Effector memory CD8-positive, alpha-beta T cell (primary cell): ENCODE measurements around the gene SYNGR1.
A peak's percentile ranks its signal among the peaks of the same experiment; 100 is the strongest.

ENCODE experiments used
- ATAC-seq: fragments of 150-1000 bp; cut with Tn5 transposase; replicated peaks from 2 replicates; pipeline ENCODE4 v1.10.0; 2021; ENCODE audit warnings: mild to moderate bottlenecking, moderate library complexity
- DNase-seq, 3 experiments: peaks; one replicate each; pipeline ENCODE4 v3.0.0; 2021
- H3K27ac Mint-ChIP-seq, 2 donors: one replicate each; pipeline ENCODE4 v1.8.0; 2022; ENCODE audit warnings: mild to moderate bottlenecking in 2 of 2, mixed read lengths in 2 of 2, moderate library complexity in 2 of 2
- H3K27me3 Mint-ChIP-seq, 2 donors: one replicate each; pipeline ENCODE4 v1.8.0; 2022; ENCODE audit warnings: mixed read lengths in 2 of 2
- H3K36me3 Mint-ChIP-seq: one replicate; pipeline ENCODE4 v1.8.0; 2022; ENCODE audit warnings: mild to moderate bottlenecking, moderate library complexity, mixed read lengths; ENCODE audit not compliant: insufficient read depth
- H3K4me1 Mint-ChIP-seq, 2 donors: one replicate each; pipeline ENCODE4 v1.8.0; 2022; ENCODE audit warnings: low read depth in 2 of 2, mixed read lengths in 2 of 2
- H3K4me3 Mint-ChIP-seq, 2 donors: one replicate each; pipeline ENCODE4 v1.8.0; 2022; ENCODE audit warnings: mild to moderate bottlenecking in 2 of 2, mixed read lengths in 2 of 2, moderate library complexity in 2 of 2
- H3K9me3 Mint-ChIP-seq, 2 donors: one replicate each; pipeline ENCODE4 v1.8.0; 2022; ENCODE audit warnings: mixed read lengths in 2 of 2

SYNGR1 gene

GRCh38 chr22:39379756-39380730 is 30.3 kb downstream of the SYNGR1 start:
- Mint-ChIP-seq H3K27me3 (peaks cover 14 to 31% of the 10 kb centered on the region in 2 donors), H3K4me3 (no peak overlapping the region), H3K4me1 (no peaks in the 10 kb centered on the region), H3K9me3 (no peaks in the 10 kb centered on the region), H3K27ac (no peak overlapping the region), H3K36me3 (peaks cover 9% of the 10 kb centered on the region)
- DNase-seq (no peak), ATAC-seq (no peak)

GRCh38 chr22:39381009-39381755 is 31.4 kb downstream of the SYNGR1 start:
- H3K27ac Mint-ChIP-seq, result no peak overlapping the region
- ATAC-seq (no peak), DNase-seq (no peak)
- H3K9me3 Mint-ChIP-seq, result no peaks in the 10 kb centered on the region
- H3K36me3 Mint-ChIP-seq, result peaks cover 9% of the 10 kb centered on the region
- peaks cover 2 to 23% of the 10 kb centered on the region in 2 donors for H3K27me3 Mint-ChIP-seq
- H3K4me1 Mint-ChIP-seq, result no peaks in the 10 kb centered on the region
- no peak overlapping the region for H3K4me3 Mint-ChIP-seq

- Mint-ChIP-seq H3K27me3 (peaks cover 0 to 16% of the 10 kb centered on the region in 2 donors), H3K9me3 (no peaks in the 10 kb centered on the region), H3K4me1 (peaks cover under 1 to 2% of the 10 kb centered on the region in 2 donors), H3K27ac (no peak overlapping the region), H3K4me3 (no peak overlapping the region), H3K36me3 (peaks cover 9% of the 10 kb centered on the region)
- no peak for DNase-seq
- ATAC-seq, result no peak
Observed at GRCh38 chr22:39381930-39382329, 32.1 kb downstream of the SYNGR1 start.

GRCh38 chr22:39382410-39382809 is 32.6 kb downstream of the SYNGR1 start:
- no peak for DNase-seq
- Mint-ChIP-seq H3K27me3 (peaks cover 0 to 11% of the 10 kb centered on the region in 2 donors), H3K4me1 (peaks cover 4 to 5% of the 10 kb centered on the region in 2 donors), H3K27ac (no peak overlapping the region), H3K36me3 (peaks cover 9% of the 10 kb centered on the region), H3K9me3 (no peaks in the 10 kb centered on the region), H3K4me3 (no peak overlapping the region)
- no peak for ATAC-seq

- DNase-seq (no peak), ATAC-seq (no peak)
- Mint-ChIP-seq H3K4me1 (peaks cover 5 to 9% of the 10 kb centered on the region in 2 donors), H3K27me3 (no peaks in the 10 kb centered on the region), H3K4me3 (no peak overlapping the region), H3K27ac (no peak overlapping the region), H3K9me3 (no peaks in the 10 kb centered on the region), H3K36me3 (peaks cover 14% of the 10 kb centered on the region)
Observed at GRCh38 chr22:39383841-39384625, 34.2 kb downstream of the SYNGR1 start.

GRCh38 chr22:39384750-39385480 is 35.1 kb downstream of the SYNGR1 start:
- H3K27me3 Mint-ChIP-seq, result no peaks in the 10 kb centered on the region
- no peaks in the 10 kb centered on the region for H3K9me3 Mint-ChIP-seq
- DNase-seq (no peak), ATAC-seq (no peak)
- H3K4me3 Mint-ChIP-seq, result no peak overlapping the region
- peaks cover 5 to 10% of the 10 kb centered on the region in 2 donors for H3K4me1 Mint-ChIP-seq
- H3K27ac Mint-ChIP-seq, result no peak overlapping the region
- peaks cover 17% of the 10 kb centered on the region for H3K36me3 Mint-ChIP-seq

- Mint-ChIP-seq H3K36me3 (peaks cover 11% of the 10 kb centered on the region), H3K4me3 (peak overlapping the region; percentile 77 to 84), H3K9me3 (no peaks in the 10 kb centered on the region), H3K27ac (peak overlapping the region; percentile 71 to 90), H3K4me1 (peaks cover 5 to 10% of the 10 kb centered on the region in 2 donors), H3K27me3 (no peaks in the 10 kb centered on the region)
- ATAC-seq, result peak; percentile 97
- peak; percentile 54 to 68 (median 66) for DNase-seq
Observed at GRCh38 chr22:39388261-39389011, 38.6 kb downstream of the SYNGR1 start.

GRCh38 chr22:39389420-39389819 is 39.6 kb downstream of the SYNGR1 start:
- H3K36me3 Mint-ChIP-seq, result peaks cover 11% of the 10 kb centered on the region
- peaks cover 5 to 10% of the 10 kb centered on the region in 2 donors for H3K4me1 Mint-ChIP-seq
- no peaks in the 10 kb centered on the region for H3K27me3 Mint-ChIP-seq
- no peak for DNase-seq
- peak overlapping the region; percentile 71 to 90 for H3K27ac Mint-ChIP-seq
- no peak for ATAC-seq
- peak overlapping the region in 1 of 2 donors; percentile 10 for H3K4me3 Mint-ChIP-seq
- no peaks in the 10 kb centered on the region for H3K9me3 Mint-ChIP-seq

GRCh38 chr22:39392341-39392948 is 42.7 kb downstream of the SYNGR1 start:
- no peaks in the 10 kb centered on the region for H3K9me3 Mint-ChIP-seq
- peaks cover 0 to 6% of the 10 kb centered on the region in 2 donors for H3K4me1 Mint-ChIP-seq
- ATAC-seq (no peak), DNase-seq (no peak)
- H3K4me3 Mint-ChIP-seq, result no peak overlapping the region
- H3K27me3 Mint-ChIP-seq, result no peaks in the 10 kb centered on the region
- peaks cover 8% of the 10 kb centered on the region for H3K36me3 Mint-ChIP-seq
- peak overlapping the region in 1 of 2 donors; percentile 62 for H3K27ac Mint-ChIP-seq

GRCh38 chr22:39395936-39396796 is 46.4 kb downstream of the SYNGR1 start:
- H3K36me3 Mint-ChIP-seq, result peaks cover 5% of the 10 kb centered on the region
- no peak overlapping the region for H3K27ac Mint-ChIP-seq

GRCh38 chr22:39396797-39397195 is 47.0 kb downstream of the SYNGR1 start:
- ATAC-seq (no peak), DNase-seq (no peak)
- Mint-ChIP-seq H3K9me3 (no peaks in the 10 kb centered on the region), H3K27me3 (no peaks in the 10 kb centered on the region), H3K4me3 (no peak overlapping the region), H3K27ac (no peak overlapping the region), H3K4me1 (peaks cover 8 to 9% of the 10 kb centered on the region in 2 donors), H3K36me3 (peaks cover 5% of the 10 kb centered on the region)

More at GRCh38 chr22:39395936-39396796, 46.4 kb downstream of the SYNGR1 start:
- Mint-ChIP-seq H3K4me1 (peaks cover 2% of the 10 kb centered on the region in 2 donors), H3K9me3 (no peaks in the 10 kb centered on the region), H3K27me3 (no peaks in the 10 kb centered on the region), H3K4me3 (no peak overlapping the region)
- DNase-seq, result no peak
- no peak for ATAC-seq
